DMS 273 (cell line): Measurements from ENCODE around the gene BRDT.

ENCODE experiments used
- DNase-seq: peaks from one replicate; lab custom pipeline; 2025; ENCODE audit not compliant: unreplicated experiment; lab: John Stamatoyannopoulos, UW

The BRDT gene

GRCh38 chr1:91949356-91949699 is at the start of gene BRDT:
BRDT (plus strand) TSS chr1:91949401; CDS start chr1:91962755, 13,354 bp downstream.
- DNase-seq, result no peak

- DNase-seq, result no peak
Observed at GRCh38 chr1:91900562-91900961, 48.6 kb upstream of the BRDT start.

- DNase-seq, result no peak
Observed at GRCh38 chr1:91901231-91901630, 48.0 kb upstream of the BRDT start.

- no peak for DNase-seq
Observed at GRCh38 chr1:91912266-91912665, 36.9 kb upstream of the BRDT start.

- DNase-seq, result no peak
Observed at GRCh38 chr1:91913018-91913417, 36.2 kb upstream of the BRDT start.

GRCh38 chr1:91916046-91916445 is 33.2 kb upstream of the BRDT start:
- no peak for DNase-seq

GRCh38 chr1:91916811-91917460 is 32.3 kb upstream of the BRDT start:
- DNase-seq, result no peak

- DNase-seq, result no peak
Observed at GRCh38 chr1:91919962-91920361, 29.2 kb upstream of the BRDT start.

GRCh38 chr1:91924146-91924545 is 25.1 kb upstream of the BRDT start:
- DNase-seq, result no peak

GRCh38 chr1:91925644-91926435 is 23.4 kb upstream of the BRDT start:
- no peak for DNase-seq

GRCh38 chr1:91928026-91928425 is 21.2 kb upstream of the BRDT start:
- DNase-seq, result no peak

GRCh38 chr1:91929250-91929649 is 20.0 kb upstream of the BRDT start:
- DNase-seq, result no peak

- no peak for DNase-seq
Observed at GRCh38 chr1:91937613-91938012, 11.6 kb upstream of the BRDT start.

- DNase-seq, result no peak
Observed at GRCh38 chr1:91940496-91940895, 8.7 kb upstream of the BRDT start.

- no peak for DNase-seq
Observed at GRCh38 chr1:91944087-91944486, 5.1 kb upstream of the BRDT start.

- no peak for DNase-seq
Observed at GRCh38 chr1:91948097-91948496, 1.1 kb upstream of the BRDT start.

GRCh38 chr1:91948501-91949355 is 473 bp upstream of the BRDT start:
- no peak for DNase-seq

GRCh38 chr1:91952187-91952586 is 3.0 kb downstream of the BRDT start:
- DNase-seq, result no peak

GRCh38 chr1:91958926-91959325 is 9.7 kb downstream of the BRDT start:
- no peak for DNase-seq

- DNase-seq, result no peak
Observed at GRCh38 chr1:91968334-91968733, 19.1 kb downstream of the BRDT start.

GRCh38 chr1:91979383-91979782 is 30.2 kb downstream of the BRDT start:
- no peak for DNase-seq

GRCh38 chr1:91980663-91981062 is 31.5 kb downstream of the BRDT start:
- no peak for DNase-seq
